Subcutaneous abdominal adipose tissue (tissue), 5 donors: ENCODE data around the gene RIC3.

ENCODE experiments used
- H3K27ac ChIP-seq: one replicate; pipeline ENCODE4 v1.7.0; 2013; ENCODE audit warnings: low read depth, mild to moderate bottlenecking, inconsistent platforms, low read length, moderate library complexity
- H3K27me3 ChIP-seq, 5 donors: one replicate each; pipeline ENCODE4 v1.7.0; 2013; ENCODE audit warnings: low read length in 5 of 5, inconsistent platforms in 1 of 5; ENCODE audit not compliant: control insufficient read depth in 5 of 5, insufficient read depth in 4 of 5
- H3K36me3 ChIP-seq, 5 donors: one replicate each; pipeline ENCODE4 v1.7.0; 2013; ENCODE audit warnings: low read length in 5 of 5; ENCODE audit not compliant: control insufficient read depth in 5 of 5, insufficient read depth in 5 of 5
- H3K4me1 ChIP-seq, 5 donors: one replicate each; pipeline ENCODE4 v1.7.0; 2013; ENCODE audit warnings: low read length in 5 of 5, mild to moderate bottlenecking in 3 of 5, moderate library complexity in 1 of 5; ENCODE audit not compliant: control insufficient read depth in 5 of 5, insufficient read depth in 5 of 5
- H3K4me3 ChIP-seq, 5 donors: one replicate each; pipeline ENCODE4 v1.7.0; 2013; ENCODE audit warnings: low read length in 5 of 5, low read depth in 1 of 5
- H3K9ac ChIP-seq, 5 donors: one replicate each; pipeline ENCODE4 v1.7.0; 2013; ENCODE audit warnings: low read length in 5 of 5, mild to moderate bottlenecking in 4 of 5, moderate library complexity in 3 of 5
- H3K9me3 ChIP-seq, 5 donors: one replicate each; pipeline ENCODE4 v1.7.0; 2013; ENCODE audit warnings: low read length in 5 of 5; ENCODE audit not compliant: control insufficient read depth in 5 of 5
- donor health status: healthy.
- donor health status: healthy.
- donor health status: healthy.
- donor health status: healthy.
- donor health status: healthy.

The RIC3 gene

DNA sequence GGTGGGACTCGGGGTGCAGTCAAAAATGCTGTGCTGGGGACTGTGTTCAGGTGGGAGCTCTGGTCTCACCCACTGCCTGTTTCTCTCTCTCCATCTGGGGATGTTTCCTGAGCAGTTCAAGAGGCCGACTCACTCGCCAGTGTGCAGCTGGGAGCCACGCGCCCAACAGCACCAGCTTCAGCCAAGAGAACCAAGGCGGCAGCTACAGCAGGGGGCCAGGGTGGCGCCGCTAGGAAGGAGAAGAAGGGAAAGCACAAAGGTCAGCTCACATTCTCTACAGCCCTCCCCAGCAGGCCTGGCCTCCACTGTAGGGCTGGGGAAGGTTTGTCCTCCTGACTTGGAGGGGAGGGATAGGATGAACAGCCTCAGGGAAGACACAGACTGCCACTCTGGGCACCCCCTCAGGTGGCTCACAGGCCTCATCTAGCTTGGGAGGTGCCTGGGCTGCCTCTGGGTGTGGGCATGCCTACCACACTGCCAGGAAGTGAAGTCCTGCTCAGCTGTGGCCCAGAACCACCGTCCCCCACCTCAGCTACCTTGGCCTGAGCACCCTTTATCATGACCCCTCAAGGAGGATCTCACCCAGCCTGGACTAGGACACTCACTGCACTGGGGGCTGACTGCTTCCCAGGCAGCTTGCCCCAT lies 74.8 kb downstream of the RIC3 start:
- Histone ChIP-seq H3K4me3 (no peak overlapping the region), H3K9ac (no peak overlapping the region), H3K4me1 (peaks cover 0 to 9% (median 8%) of the 10 kb centered on the region in 5 donors), H3K27me3 (no peaks in the 10 kb centered on the region), H3K27ac (no peak overlapping the region), H3K36me3 (peaks cover 0 to 35% (median 18%) of the 10 kb centered on the region in 5 donors), H3K9me3 (no peaks in the 10 kb centered on the region)

GRCh38 chr11:8092587-8093424 lies 76.0 kb downstream of the RIC3 start:
- H3K9ac ChIP-seq = no peak overlapping the region
- no peak overlapping the region for H3K27ac ChIP-seq
- no peaks in the 10 kb centered on the region for H3K9me3 ChIP-seq
- H3K4me1 ChIP-seq = peaks cover 0 to 9% (median 8%) of the 10 kb centered on the region in 5 donors
- no peaks in the 10 kb centered on the region for H3K27me3 ChIP-seq
- peaks cover 0 to 30% (median 16%) of the 10 kb centered on the region in 5 donors for H3K36me3 ChIP-seq
- H3K4me3 ChIP-seq = no peak overlapping the region

GRCh38 chr11:8091721-8092120 lies 77.1 kb downstream of the RIC3 start:
- no peak overlapping the region for H3K9ac ChIP-seq
- H3K27me3 ChIP-seq = no peaks in the 10 kb centered on the region
- no peaks in the 10 kb centered on the region for H3K9me3 ChIP-seq
- H3K4me1 ChIP-seq = peaks cover 0 to 9% (median 8%) of the 10 kb centered on the region in 5 donors
- peaks cover 0 to 20% (median 12%) of the 10 kb centered on the region in 5 donors for H3K36me3 ChIP-seq
- H3K4me3 ChIP-seq = no peak overlapping the region
- no peak overlapping the region for H3K27ac ChIP-seq

GRCh38 chr11:8090756-8091155 lies 78.1 kb downstream of the RIC3 start:
- H3K4me3 ChIP-seq = no peak overlapping the region
- H3K36me3 ChIP-seq = peaks cover 0 to 12% (median 7%) of the 10 kb centered on the region in 5 donors
- H3K27ac ChIP-seq = no peak overlapping the region

DNA sequence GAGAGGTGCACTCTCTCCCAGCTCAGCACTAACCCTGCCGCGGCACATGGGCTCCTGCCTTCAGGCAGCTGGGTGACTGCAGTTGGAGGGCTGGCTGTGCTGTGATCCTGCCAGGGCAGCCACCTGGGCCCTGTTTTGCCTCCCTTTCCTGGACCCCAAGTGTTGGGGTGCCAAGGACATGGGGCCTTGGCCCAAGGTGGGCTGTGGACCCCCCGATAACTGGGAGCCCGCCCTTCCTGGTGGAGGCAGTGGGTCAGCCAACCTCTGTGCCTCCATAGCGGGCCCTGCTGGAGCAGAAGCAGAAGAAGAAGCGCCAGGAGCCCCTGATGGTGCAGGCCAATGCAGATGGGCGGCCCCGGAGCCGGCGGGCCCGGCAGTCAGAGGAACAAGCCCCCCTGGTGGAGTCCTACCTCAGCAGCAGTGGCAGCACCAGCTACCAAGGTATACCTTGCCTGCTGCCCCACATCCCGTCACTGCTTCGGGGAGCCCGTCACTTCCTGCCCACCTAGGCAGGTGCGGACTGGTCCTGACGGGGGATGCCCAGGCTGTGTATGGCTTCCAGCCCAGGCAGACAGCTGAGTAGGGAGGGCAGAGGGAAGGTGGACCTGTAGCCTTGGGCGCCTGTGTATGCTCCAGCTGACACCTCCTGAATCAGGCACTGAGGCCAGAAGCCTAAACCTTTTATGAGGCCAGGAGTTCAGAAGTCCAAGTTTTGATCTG lies 78.9 kb downstream of the RIC3 start:
- H3K4me3 ChIP-seq = no peak overlapping the region
- no peaks in the 10 kb centered on the region for H3K27me3 ChIP-seq
- no peaks in the 10 kb centered on the region for H3K9me3 ChIP-seq
- peaks cover 0 to 11% (median 7%) of the 10 kb centered on the region in 5 donors for H3K36me3 ChIP-seq
- H3K4me1 ChIP-seq = peaks cover 0 to 18% (median 9%) of the 10 kb centered on the region in 5 donors
- no peak overlapping the region for H3K9ac ChIP-seq
- H3K27ac ChIP-seq = no peak overlapping the region

More at GRCh38 chr11:8090756-8091155, 78.1 kb downstream of the RIC3 start:
- H3K27me3 ChIP-seq = no peaks in the 10 kb centered on the region
- H3K4me1 ChIP-seq = peaks cover 0 to 13% (median 9%) of the 10 kb centered on the region in 5 donors
- no peak overlapping the region for H3K9ac ChIP-seq
- no peaks in the 10 kb centered on the region for H3K9me3 ChIP-seq

- Histone ChIP-seq H3K4me3 (no peak overlapping the region), H3K27ac (no peak overlapping the region), H3K36me3 (peaks cover 0 to 2% (median 0%) of the 10 kb centered on the region in 5 donors), H3K27me3 (peaks cover 0 to 8% (median 0%) of the 10 kb centered on the region in 5 donors), H3K9me3 (no peaks in the 10 kb centered on the region), H3K9ac (no peak overlapping the region), H3K4me1 (peaks cover 0 to 25% (median 11%) of the 10 kb centered on the region in 5 donors)
Observed at GRCh38 chr11:8087756-8088155, 81.1 kb downstream of the RIC3 start.

DNA sequence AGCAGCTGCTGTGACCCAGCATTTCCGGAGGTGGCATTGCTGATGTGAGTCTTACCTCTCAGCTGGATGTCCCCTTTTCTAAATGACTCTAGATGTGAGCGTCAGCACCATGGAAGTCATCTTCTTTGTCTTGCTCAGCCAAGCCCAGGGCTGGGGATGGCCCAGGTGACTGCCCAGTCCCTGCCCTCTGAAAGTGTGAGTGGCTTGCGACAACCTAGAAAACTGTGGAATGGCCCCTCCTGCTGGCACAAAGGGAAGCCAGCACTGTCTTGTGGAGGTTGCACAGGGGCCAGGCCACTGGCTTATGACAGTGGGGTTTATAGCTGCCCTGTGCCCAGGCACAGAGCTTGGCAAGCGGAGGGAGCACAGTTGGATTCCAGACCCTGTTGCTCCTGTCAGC lies 81.6 kb downstream of the RIC3 start:
- Histone ChIP-seq H3K4me1 (peaks cover 0 to 27% (median 7%) of the 10 kb centered on the region in 5 donors), H3K27me3 (peaks cover 0 to 12% (median 0%) of the 10 kb centered on the region in 5 donors), H3K9ac (no peak overlapping the region), H3K9me3 (no peaks in the 10 kb centered on the region), H3K27ac (no peak overlapping the region), H3K4me3 (no peak overlapping the region), H3K36me3 (peaks cover 0 to 2% (median 0%) of the 10 kb centered on the region in 5 donors)

DNA sequence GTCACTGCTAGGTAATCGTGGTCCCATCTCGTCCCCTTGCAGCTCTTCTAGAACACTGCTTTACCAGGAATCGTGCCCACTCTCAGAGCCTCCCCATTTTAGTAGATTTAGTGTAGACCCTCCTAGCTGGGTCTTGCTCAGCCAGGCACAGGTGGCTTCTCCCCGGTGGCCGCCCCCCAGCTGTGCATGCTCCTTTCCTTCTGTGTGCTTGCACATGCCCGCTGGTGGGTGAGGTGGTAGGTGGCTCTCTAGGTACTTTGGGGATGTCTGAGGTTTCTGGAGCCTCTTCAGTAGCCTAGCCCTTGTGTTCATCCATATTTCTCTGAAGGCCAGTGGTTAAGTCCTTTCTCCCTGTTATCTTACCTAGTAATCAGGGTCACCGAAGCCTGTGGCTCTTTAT lies 82.3 kb downstream of the RIC3 start:
- Histone ChIP-seq H3K9me3 (no peaks in the 10 kb centered on the region), H3K4me1 (peaks cover 0 to 33% (median 14%) of the 10 kb centered on the region in 5 donors), H3K27ac (no peak overlapping the region), H3K27me3 (peaks cover 0 to 18% (median 0%) of the 10 kb centered on the region in 5 donors), H3K36me3 (peaks cover 0 to 2% (median 0%) of the 10 kb centered on the region in 5 donors), H3K4me3 (no peak overlapping the region), H3K9ac (no peak overlapping the region)

GRCh38 chr11:8086001-8086479 lies 82.8 kb downstream of the RIC3 start:
- Histone ChIP-seq H3K27me3 (peaks cover 0 to 20% (median 0%) of the 10 kb centered on the region in 5 donors), H3K4me3 (no peak overlapping the region), H3K4me1 (peaks cover 0 to 35% (median 16%) of the 10 kb centered on the region in 5 donors), H3K27ac (no peak overlapping the region), H3K36me3 (no peaks in the 10 kb centered on the region), H3K9ac (no peak overlapping the region), H3K9me3 (no peaks in the 10 kb centered on the region)
